ENCODE results near the gene PLA2G15. TPM values are rescaled to one million over a fixed set of nuclear protein-coding genes. Genes with fewer than 3 reads are reported as not detected.

Gene PLA2G15
- total and polyA plus RNA-seq, 2 experiments from 2014 or later, result 24.8 to 36.2 TPM

DNA sequence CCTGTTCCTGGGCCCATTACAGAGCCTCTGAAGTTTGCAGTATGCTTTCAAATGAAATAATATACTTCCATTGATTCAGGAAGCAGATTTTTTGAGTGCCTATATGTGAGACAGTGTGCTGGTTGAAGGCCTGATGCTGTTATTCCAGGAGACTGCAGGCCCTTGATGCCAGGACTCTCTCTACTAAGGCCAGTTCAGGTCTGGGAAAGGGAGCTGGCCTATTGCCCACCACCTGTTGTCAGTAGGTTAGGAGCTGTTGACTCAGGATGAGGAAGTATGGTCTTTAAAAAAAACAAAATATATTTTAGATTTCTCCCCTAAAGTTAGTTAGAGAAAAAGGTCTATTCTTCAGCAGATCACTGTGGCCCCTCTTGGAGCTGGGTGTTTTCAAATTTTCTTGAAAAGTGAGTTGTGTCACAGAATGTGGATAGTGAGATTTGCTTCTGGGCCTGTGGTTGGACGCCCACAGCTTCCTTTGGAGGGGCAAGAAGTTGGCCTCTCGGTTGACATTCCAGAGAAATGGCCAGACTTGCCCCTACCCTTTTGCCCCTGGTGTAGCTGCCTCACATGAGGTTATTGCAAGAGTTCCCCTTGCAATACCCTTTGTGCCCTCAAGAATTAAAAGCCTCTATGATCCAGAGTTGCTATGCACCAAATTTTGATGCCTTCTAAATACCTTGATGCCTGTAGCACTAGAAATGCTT is 17.2 kb upstream of the PLA2G15 start:
- no peak for DNase-seq
- Histone ChIP-seq H3K27me3 (replicated peaks; ENCODE audit: insufficient read depth) (no peaks in the 10 kb centered on the region), H3K9me3 (ENCODE audit: low read depth) (no peaks in the 10 kb centered on the region), H3K27ac (no peak overlapping the region), H3K4me2 (ENCODE audit: unreplicated experiment) (no peak overlapping the region), H3K79me2 (ENCODE audit: insufficient read depth) (no peaks in the 10 kb centered on the region), H3K36me3 (ENCODE audit: low read depth) (no peaks in the 10 kb centered on the region), H4K20me1 (ENCODE audit: insufficient read depth) (no peaks in the 10 kb centered on the region), H3K9ac (no peak overlapping the region), H3K4me1 (ENCODE audit: insufficient read depth) (no peaks in the 10 kb centered on the region; the same call in 1 of the 2 replicates), H2AFZ (no peak overlapping the region), H3F3A (ENCODE audit: insufficient read depth) (0 out of 2 replicates have a peak, but pooled peaks cover 3% of the 10 kb centered on the region), H3K9me2 (ENCODE audit: insufficient read depth) (no peaks in the 10 kb centered on the region), H3K4me3 (no peak overlapping the region)
- in situ Hi-C loops (cut with MboI), result no loop called here
- 88 to 93% methylated on average over 2 of the region's 2 CpGs for WGBS, 2 experiments (ENCODE audit: low coverage in 1 of 2, low lambda C conversion rate in 2 of 2, missing lambda C conversion rate in 2 of 2)
- TF ChIP-seq EZH2 (IDR thresholded peaks at IDR 0.05; ENCODE audit: insufficient read depth, poor library complexity, severe bottlenecking) (no peak), EZH2phosphoT487 (IDR thresholded peaks at IDR 0.05; ENCODE audit: insufficient read depth, low read depth) (no peak)

- Histone ChIP-seq H3K4me2 (ENCODE audit: unreplicated experiment) (no peak overlapping the region), H3K36me3 (ENCODE audit: low read depth) (no peaks in the 10 kb centered on the region), H4K20me1 (ENCODE audit: insufficient read depth) (no peaks in the 10 kb centered on the region), H3K9ac (no peak overlapping the region), H3K4me3 (no peak overlapping the region), H3K79me2 (ENCODE audit: insufficient read depth) (no peaks in the 10 kb centered on the region), H3K27ac (no peak overlapping the region), H2AFZ (no peak overlapping the region), H3F3A (ENCODE audit: insufficient read depth) (0 out of 2 replicates have a peak, but pooled peaks cover 3% of the 10 kb centered on the region), H3K9me3 (ENCODE audit: low read depth) (no peaks in the 10 kb centered on the region), H3K9me2 (ENCODE audit: insufficient read depth) (no peaks in the 10 kb centered on the region), H3K4me1 (ENCODE audit: insufficient read depth) (no peaks in the 10 kb centered on the region; the same call in 1 of the 2 replicates), H3K27me3 (replicated peaks; ENCODE audit: insufficient read depth) (no peaks in the 10 kb centered on the region)
- WGBS, 2 experiments (ENCODE audit: low coverage in 1 of 2, low lambda C conversion rate in 2 of 2, missing lambda C conversion rate in 2 of 2), result 71% methylated on average over 3 of the region's 3 CpGs
- DNase-seq, result no peak
- TF ChIP-seq EZH2 (IDR thresholded peaks at IDR 0.05; ENCODE audit: insufficient read depth, poor library complexity, severe bottlenecking) (no peak), EZH2phosphoT487 (IDR thresholded peaks at IDR 0.05; ENCODE audit: insufficient read depth, low read depth) (no peak)
- in situ Hi-C loops (cut with MboI), result no loop called here
These were observed 16.5 kb upstream of the PLA2G15 start for GRCh38 chr16:68228652-68229051.

- Histone ChIP-seq H4K20me1 (ENCODE audit: insufficient read depth) (no peaks in the 10 kb centered on the region), H3K4me1 (ENCODE audit: insufficient read depth) (no peaks in the 10 kb centered on the region; the same call in 1 of the 2 replicates), H3K4me3 (no peak overlapping the region), H3K79me2 (ENCODE audit: insufficient read depth) (no peaks in the 10 kb centered on the region), H3K9me2 (ENCODE audit: insufficient read depth) (no peaks in the 10 kb centered on the region), H3K9me3 (ENCODE audit: low read depth) (no peaks in the 10 kb centered on the region), H3F3A (ENCODE audit: insufficient read depth) (0 out of 2 replicates have a peak, but pooled peaks cover 3% of the 10 kb centered on the region), H3K36me3 (ENCODE audit: low read depth) (no peaks in the 10 kb centered on the region), H3K27me3 (replicated peaks; ENCODE audit: insufficient read depth) (no peaks in the 10 kb centered on the region), H3K4me2 (ENCODE audit: unreplicated experiment) (no peak overlapping the region), H2AFZ (no peak overlapping the region), H3K9ac (no peak overlapping the region), H3K27ac (no peak overlapping the region)
- WGBS, 2 experiments (ENCODE audit: low coverage in 1 of 2, low lambda C conversion rate in 2 of 2, missing lambda C conversion rate in 2 of 2), result 48 to 52% methylated on average over 4 of the region's 4 CpGs
- TF ChIP-seq EZH2 (IDR thresholded peaks at IDR 0.05; ENCODE audit: insufficient read depth, poor library complexity, severe bottlenecking) (no peak), EZH2phosphoT487 (IDR thresholded peaks at IDR 0.05; ENCODE audit: insufficient read depth, low read depth) (no peak)
- in situ Hi-C loops (cut with MboI), result no loop called here
- peak; percentile 86 for DNase-seq
These were observed 15.6 kb upstream of the PLA2G15 start for GRCh38 chr16:68229431-68230175.

- 81 to 83% methylated on average over 9 of the region's 9 CpGs for WGBS, 2 experiments (ENCODE audit: low coverage in 1 of 2, low lambda C conversion rate in 2 of 2, missing lambda C conversion rate in 2 of 2)
These were observed 15.0 kb upstream of the PLA2G15 start for GRCh38 chr16:68230176-68230571.

More at GRCh38 chr16:68230176-68230571, 15.0 kb upstream of the PLA2G15 start:
- H3K4me3 ChIP-seq, result no peak overlapping the region
- no peak overlapping the region for H2AFZ ChIP-seq
- no peak overlapping the region for H3K9ac ChIP-seq
- no peak for DNase-seq
- H4K20me1 ChIP-seq (ENCODE audit: insufficient read depth), result no peaks in the 10 kb centered on the region
- H3K79me2 ChIP-seq (ENCODE audit: insufficient read depth), result no peaks in the 10 kb centered on the region
- 0 out of 2 replicates have a peak, but pooled peaks cover 3% of the 10 kb centered on the region for H3F3A ChIP-seq (ENCODE audit: insufficient read depth)
- H3K9me3 ChIP-seq (ENCODE audit: low read depth), result no peaks in the 10 kb centered on the region
- H3K27ac ChIP-seq, result no peak overlapping the region
- no peaks in the 10 kb centered on the region for H3K27me3 ChIP-seq (replicated peaks; ENCODE audit: insufficient read depth)
- TF ChIP-seq EZH2phosphoT487 (IDR thresholded peaks at IDR 0.05; ENCODE audit: insufficient read depth, low read depth) (no peak), EZH2 (IDR thresholded peaks at IDR 0.05; ENCODE audit: insufficient read depth, poor library complexity, severe bottlenecking) (no peak)
- no peaks in the 10 kb centered on the region for H3K9me2 ChIP-seq (ENCODE audit: insufficient read depth)
- H3K4me1 ChIP-seq (ENCODE audit: insufficient read depth), result no peaks in the 10 kb centered on the region; the same call in 1 of the 2 replicates
- in situ Hi-C loops (cut with MboI), result no loop called here
- no peaks in the 10 kb centered on the region for H3K36me3 ChIP-seq (ENCODE audit: low read depth)
- no peak overlapping the region for H3K4me2 ChIP-seq (ENCODE audit: unreplicated experiment)

Measured in GM23248 (cell line).